GM19025 (cell line): ENCODE measurements around the gene LYPD6.

ENCODE experiments used
- ATAC-seq: cut with Tn5 transposase; IDR thresholded peaks from one replicate; pipeline ENCODE4 v1.9.1; 2021; ENCODE audit warnings: mild to moderate bottlenecking, low read depth, moderate library complexity; ENCODE audit not compliant: unreplicated experiment

LYPD6 gene

DNA sequence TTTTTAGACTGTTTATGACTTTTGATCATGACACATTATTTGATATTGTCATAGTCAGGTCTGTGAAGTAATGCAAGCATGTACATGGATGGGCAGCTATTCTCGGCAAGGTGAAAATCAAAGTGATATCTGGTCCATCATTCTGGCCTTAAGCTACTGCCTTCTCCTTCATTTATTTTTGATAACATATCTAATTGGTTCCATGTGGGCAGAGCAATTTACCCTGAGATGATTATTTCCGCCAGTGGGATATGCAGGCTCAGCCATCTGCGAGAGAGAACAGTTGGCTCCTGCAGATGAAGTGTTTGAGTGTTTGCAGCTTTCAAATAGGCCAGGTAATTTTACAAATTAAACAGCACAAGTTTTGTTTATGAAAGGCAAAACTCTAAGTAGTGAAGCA, 116.4 kb downstream of the LYPD6 start:
- ATAC-seq, result no peak

DNA sequence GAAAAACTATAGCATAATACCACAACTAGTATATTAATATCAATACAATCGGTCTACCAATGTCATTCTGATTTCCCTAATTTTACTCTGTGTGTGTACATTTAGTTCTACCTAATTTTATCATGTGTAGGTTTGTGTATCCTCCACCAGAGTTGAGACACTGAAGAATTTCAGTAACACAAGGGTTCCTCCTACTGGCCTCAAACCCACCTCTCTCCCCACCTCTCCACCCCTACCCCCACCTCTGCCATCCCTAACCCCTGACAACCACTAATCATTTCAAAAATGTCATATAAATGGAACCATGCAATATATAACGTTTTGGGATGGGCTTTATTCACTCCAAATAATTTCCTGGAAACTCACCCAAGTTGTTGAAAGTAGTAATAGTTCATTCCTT, 117.9 kb downstream of the LYPD6 start:
- no peak for ATAC-seq

DNA sequence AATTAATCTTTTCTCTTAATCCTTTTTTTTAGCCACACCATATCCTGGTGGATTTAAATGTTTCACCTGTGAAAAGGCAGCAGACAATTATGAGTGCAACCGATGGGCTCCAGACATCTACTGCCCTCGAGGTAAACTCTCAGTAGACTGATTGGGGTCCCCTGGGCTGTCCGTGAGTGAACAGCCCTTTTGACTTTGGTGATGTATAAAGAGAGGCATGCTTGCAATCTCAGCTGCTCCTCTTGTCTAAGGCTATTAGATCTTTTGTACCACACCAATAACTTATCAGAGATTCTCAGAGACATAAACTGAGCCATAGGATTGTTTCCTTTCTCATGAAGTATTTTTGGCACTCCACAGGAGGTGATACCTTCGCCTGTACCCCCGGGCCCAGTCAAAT, 118.6 kb downstream of the LYPD6 start:
- no peak for ATAC-seq

DNA sequence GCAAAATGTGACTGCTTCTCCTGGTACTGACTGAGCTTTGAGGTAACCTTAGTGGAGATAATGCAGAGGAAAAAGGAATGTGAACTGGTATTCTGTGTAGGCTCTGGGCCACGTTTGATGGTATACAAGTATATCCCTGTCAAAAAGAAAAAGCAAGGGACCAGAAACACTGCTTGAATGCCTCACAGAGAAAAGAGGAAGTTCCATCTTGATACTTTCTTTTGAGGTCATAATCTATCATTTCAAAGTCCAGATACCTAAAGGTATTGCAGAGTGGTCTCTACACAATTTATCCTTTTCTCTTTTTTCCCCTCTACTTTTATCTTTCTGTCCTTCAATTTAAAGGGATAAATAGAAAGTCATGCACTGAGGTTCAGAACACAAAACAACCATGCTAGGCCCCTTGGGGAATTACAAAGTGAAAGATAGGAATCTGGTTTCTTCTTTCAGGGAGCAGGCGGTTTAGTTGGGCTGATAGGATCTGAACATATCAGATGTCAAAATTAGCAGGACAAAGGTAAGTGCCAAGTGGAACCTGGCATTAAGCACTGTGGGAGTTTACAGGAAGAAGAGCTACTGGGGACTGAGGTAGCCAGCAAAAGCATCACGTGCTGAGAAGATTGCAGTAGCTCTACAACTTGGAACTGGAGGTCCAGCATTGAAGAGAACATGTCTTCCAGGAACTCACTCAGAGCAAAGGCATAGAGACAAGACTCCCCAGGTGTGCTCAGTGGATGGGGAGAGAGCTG, 121.2 kb downstream of the LYPD6 start:
- ATAC-seq, result no peak

DNA sequence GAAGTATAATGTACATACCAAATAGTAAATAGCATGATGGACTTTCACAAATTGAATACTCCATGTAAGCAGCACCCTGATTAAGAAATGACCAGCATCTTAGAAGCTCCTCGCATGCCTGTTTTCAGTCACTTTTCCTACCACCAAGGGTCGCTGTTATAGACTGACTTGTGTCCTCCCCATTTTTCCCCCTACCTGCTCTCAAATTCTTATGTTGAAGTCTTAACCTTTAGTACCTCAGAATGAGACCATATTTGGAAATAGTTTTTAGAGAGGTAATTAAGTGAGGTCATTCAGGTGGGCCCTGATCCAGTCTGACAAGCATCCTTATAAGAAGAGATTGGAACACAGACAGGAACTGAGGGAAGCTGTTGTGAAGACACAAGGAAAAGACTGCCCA, 125.9 kb downstream of the LYPD6 start:
- ATAC-seq, result no peak

DNA sequence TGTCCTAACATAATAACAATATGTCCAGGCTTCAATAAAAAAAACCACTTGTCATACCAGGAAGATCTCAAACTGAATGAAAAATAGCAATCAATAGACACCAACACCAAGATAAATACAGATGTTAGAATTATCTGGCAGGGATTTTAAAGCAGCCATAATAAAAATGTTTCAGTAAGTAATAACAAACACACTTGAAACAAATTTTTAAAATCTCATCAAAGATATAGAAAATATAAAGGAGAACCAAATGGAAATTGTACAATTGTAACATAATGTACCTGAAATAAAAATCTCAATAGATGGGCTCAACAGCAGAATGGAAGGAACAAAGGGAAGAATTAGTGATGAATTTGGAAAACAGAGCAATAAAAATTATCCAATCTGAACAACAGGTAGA, 128.1 kb downstream of the LYPD6 start:
- ATAC-seq, result no peak

DNA sequence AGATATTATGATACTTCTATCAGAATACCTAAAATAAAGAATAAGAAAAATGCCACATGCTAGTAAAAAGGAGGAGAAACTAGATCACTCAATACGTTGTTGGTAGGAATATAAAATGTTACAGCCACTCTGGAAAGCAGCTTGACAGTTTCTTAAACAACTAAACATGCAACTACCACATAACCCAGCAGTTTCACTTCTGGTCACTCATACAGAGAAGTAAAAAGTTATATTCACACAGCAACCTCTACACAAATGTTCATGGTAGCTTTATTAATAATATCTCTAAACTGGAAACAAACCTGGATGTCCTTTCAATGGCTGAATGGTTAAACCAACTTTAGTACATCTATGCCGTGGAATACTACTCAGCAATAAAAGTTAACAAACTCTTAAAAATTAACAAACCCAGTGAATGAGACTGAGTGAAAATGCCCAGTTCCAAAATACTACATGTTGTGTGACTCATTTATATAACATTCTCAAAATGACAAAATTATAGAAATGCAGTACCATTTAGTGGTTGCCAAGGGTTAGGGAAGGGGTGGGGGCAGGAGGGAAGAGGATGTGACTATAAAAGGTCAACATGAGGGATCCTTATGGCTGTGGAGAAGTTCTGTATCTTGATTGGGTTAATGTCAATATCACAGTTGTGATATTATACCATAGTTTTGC, 133.1 kb downstream of the LYPD6 start:
- ATAC-seq, result peak; percentile 81

DNA sequence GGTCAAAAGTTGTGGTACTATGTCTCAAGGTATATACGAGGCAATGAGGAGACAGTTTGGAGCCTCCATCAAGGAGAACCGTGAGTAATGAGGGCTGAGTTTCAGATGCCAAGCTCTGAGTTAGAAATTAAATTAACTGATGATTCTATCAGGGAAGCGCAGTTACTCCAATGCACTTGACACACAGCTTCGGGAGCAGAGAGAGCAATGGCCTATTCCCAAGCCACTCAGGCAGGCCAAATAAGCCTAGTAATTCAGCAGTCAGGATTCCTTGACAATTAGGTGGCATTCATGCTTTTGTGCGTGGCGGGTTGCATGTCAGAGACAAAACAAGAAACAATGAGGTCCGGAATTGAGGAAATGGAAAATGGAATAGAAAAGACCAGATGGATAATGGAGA, 134.0 kb downstream of the LYPD6 start:
- ATAC-seq, result no peak

DNA sequence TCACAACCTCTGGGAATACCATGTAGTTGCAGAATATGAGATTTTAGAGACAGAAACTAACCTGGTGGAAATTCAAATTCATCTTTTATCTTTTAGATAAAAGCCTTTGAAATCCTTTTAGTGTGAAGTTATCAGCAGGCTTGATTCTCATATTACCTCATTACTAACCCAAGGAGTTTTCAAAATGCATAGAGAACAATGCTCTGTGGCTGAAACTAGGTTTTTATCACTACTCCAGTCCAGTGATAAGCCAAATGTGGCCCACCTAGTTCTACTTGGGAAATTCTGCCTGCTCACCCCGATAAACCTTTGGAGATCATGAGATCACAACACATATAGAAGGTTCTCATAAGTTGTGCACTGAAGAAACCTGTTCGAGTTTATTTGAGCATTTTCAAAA, 135.5 kb downstream of the LYPD6 start:
- ATAC-seq, result no peak

DNA sequence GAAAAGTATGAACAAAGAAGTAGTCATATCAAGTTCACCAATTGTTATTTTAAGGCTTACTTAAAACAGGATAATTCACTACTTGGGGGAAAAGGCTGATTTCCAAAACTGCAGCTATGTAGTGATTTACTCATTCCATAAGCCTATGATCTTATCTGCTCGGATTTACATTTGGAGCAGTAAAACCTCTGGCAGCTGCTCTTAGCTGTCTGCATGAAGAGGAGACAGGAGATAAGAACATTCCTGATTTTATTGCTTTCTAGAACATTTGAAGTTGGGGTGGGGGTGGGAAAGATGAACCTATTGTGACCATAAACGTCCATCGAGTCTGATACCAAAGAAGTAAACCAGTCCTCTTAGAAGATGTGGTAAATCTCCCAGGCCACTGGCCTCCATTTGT, 136.2 kb downstream of the LYPD6 start:
- no peak for ATAC-seq

DNA sequence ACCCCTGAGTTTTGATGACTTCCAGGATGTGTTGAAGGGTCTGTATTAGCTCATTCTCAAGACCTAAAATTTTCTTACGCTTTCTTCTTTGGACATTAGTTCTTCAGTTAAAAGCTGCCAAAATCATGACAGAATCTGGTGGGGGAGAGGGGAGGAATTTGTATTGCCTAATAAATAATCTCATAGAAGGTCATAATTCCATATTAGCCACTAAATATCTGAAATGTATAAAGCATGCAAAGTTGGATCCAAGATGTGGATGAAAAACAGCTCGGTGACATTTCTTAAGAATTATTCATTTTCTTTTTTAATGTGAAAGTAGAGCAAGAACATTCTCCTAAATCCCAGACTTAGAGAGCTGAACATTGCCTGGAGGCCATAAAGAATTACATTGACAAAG, 137.0 kb downstream of the LYPD6 start:
- no peak for ATAC-seq

DNA sequence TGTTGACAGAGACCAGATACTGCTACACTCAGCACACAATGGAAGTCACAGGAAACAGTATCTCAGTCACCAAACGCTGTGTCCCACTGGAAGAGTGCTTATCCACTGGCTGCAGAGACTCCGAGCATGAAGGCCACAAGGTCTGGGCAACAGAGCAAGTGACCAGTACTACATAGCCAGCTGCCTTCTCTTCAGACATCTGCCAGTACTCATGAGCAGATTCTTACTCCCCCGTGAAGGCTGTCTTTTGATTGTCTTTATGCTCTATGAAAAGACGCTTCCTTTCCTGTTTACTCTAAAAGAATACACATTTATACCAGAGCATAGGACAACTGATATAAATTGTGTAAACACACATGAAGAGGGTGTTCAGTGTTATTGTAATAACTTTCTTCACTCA, 138.2 kb downstream of the LYPD6 start:
- ATAC-seq, result no peak

DNA sequence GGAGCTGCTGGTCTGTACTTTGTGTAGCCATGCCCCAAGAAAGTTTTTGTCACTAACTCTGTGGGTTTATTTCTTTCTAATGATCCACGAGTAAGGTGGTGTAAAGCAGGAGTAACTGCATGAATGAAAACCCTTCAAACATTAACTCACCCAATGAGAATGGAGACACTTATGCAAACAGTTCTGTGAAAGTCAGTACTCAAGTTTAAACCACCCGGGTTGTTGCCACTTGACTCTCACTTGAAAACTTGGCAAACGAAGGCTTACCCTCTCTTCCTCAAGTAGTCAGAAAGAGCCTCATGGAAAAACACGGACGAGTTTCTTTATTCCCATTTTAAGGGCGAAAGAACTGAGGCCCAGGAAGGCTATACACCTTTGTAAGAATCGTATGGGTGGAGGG, 139.7 kb downstream of the LYPD6 start:
- ATAC-seq, result no peak

DNA sequence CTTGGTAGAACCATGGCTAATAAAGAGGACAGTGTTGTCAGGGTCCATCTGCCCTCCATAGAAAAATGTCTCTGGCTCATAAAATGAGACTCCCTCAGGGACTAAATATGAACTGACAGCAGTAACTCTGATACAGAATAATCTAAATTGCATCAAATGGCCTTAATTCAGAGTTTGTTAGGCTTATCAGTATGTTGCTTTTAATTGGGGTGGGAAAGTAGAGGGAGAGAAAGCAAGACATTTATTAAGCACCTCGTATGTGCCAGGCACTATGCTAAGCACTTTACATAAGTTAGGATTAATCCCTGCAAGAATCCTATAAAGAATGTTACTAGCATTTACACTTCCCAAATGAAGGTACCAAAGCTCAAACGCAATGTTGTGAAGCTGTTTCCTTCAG, 142.0 kb downstream of the LYPD6 start:
- ATAC-seq, result no peak

DNA sequence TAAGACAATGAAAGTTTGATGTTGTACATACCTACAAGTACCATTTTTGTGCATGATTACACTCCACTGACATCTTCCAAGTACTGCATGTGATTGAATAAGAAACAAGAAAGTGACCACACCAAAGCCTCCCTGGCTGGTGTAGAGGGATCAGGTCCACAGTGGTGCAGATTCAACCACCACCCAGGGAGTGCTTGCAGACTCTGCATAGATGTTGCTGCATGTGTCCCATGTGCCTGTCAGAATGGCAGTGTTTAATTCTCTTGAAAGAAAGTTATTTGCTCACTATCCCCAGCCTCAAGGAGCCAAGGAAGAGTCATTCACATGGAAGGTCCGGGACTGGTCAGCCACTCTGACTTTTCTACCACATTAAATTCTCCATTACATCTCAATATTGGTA, 142.7 kb downstream of the LYPD6 start:
- no peak for ATAC-seq

DNA sequence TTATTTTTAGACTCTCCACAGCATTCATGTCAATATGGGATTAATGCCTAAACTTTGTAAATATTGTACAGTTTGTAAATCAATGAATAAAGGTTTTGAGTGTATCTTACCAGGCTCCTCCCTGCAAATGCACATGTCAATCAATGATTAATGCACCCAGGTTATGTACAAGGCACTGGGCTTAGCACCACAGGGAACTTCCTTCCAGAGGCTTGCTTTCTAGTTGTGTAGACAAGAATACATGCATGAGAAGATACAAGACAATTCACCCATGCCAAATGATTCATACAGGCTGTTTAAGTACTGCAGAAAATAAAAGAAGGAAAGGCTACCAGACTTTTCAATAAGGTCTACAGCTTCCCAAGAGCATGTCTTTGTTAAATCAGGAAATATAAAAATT, 143.1 kb downstream of the LYPD6 start:
- no peak for ATAC-seq

DNA sequence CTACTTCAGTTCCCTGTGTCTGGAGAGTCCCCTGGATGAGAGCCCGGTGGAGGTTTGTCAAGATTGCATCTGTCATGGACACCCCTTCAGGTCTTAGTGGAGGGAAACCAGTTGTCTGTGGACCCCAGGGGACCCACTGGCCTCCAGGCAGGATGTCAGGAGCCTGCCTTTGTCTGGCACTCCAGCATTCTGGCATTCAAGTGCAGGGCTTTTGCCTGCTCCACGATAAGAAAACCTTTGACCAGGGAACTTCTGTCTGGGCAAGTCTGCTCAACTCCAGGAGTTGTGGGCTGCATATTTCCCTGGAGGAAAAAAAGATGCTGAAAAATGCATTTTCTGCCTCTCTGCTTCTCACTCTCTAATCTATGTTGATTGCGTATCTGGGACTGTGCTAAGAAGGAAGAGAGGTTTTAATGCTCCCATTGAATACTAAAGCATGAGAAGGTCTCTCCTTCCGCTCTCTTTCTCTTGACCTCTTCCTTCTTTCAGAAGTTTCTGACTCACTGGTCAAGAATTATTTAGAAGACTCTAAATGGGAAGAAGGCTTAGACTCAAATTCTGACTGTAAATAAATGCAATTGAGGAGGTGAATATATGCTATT, 152.7 kb downstream of the LYPD6 start:
- ATAC-seq, result no peak

DNA sequence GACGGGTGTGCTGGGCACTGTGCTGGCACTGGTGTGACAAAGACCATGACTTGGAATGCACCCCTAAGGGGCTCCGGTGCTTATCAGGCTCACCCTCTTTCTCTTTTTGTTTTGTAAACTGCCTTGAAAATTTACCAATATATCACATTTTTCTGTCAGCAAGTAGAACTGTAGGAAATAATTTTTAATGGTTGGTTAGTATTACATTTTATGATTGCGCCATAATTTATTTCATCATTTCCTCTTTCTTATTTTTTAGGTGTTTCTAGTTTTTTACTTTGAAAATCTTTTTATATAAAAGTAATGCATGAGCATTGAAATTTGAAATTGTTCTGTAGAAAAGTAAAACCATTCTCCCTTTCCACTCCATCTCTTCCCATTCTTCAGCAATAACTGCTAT, 156.3 kb downstream of the LYPD6 start:
- ATAC-seq, result no peak

DNA sequence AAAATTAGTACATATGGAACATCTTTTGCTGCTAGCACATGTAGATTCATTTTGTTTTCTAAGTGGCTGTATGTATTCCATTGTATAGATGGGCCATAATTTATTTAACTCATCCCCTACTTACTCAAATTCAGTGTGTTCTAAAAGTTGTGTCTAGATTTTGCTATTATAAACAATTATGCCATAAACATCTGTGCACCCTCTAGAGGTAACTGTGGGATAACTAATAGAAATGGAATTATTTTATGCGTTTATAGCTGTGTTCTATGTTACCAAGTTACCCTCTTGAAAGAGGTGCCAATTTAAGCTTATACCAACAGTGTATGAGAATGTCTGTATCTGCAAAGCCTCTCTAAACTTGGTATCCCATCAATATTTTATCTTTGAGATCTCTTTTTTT, 156.8 kb downstream of the LYPD6 start:
- ATAC-seq, result no peak

DNA sequence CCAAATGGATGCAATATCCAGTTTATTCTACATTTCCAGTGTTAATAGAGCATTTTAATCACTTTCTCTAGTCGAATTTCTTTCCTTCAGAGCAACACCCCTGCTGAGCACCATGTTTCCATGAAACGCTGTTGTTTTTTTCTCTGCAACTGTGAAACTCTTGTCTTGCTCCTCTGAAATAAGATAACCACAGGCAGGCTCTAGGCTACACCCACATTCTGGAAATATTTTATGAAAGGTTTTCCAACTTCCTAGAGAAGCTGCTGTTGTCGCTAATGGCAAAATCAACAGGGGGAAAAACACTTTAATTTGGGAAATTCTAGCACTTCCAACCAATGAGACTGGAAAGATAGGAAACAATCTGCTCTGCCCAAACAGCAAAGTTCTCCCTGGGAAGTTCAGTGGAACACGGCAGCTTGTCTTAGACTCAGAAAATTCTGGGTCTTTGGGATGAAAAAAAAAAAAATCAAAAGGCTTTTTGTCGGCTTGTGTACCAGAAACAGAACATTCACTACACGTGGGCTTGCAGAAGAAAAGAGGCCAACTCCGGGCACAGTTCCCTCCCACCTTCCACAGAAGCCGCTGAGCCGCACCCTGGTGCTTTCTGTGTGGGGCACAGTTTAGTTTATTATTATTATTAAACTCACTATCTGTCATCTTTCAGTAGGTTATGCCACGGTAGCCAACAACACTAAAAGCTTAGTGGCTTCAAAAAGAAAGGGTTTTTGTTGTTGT, 158.5 kb downstream of the LYPD6 start:
- ATAC-seq, result no peak

DNA sequence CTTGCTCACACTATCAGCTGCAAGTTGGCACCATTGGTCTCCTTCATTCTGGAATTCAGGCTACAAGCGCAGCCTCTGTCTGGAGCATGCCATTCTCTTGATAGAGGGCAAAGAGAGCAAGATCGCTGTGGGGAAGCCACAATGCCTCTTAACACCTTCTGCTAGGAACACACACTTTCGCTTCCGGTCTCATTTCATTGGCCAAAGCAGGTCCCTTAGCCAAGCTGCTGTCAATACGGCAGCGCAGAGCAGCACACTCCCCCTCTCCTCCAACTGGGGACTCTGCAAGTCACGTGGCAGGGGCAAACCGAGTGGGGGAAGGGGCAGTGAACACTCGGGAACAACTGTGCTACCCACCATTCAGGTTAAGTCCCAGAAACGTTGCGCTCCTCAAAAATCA, 159.1 kb downstream of the LYPD6 start:
- ATAC-seq, result no peak
